HG02642 (cell line): ENCODE results near the gene NRL.
"Not testable (repeated sequence)": the region's sequence is repeated elsewhere in the genome, so short reads cannot be mapped to it uniquely, and the experiment has no call there.

ENCODE experiments used
- ATAC-seq: cut with Tn5 transposase; IDR thresholded peaks from one replicate; pipeline ENCODE4 v1.9.1; 2021; ENCODE audit warnings: mild to moderate bottlenecking; ENCODE audit not compliant: unreplicated experiment, poor library complexity

NRL gene

GRCh38 chr14:24031331-24031730 is 83.4 kb downstream of the NRL start:
- not testable (repeated sequence) for ATAC-seq

GRCh38 chr14:24029687-24030086 is 85.1 kb downstream of the NRL start:
- ATAC-seq, result not testable (repeated sequence)
